ENCODE data around the gene CENPT. TPM values are rescaled to one million over a fixed set of nuclear protein-coding genes. Genes with fewer than 3 reads are reported as not detected.

The CENPT gene
- total and polyA plus RNA-seq, 2 of the 13 experiments (the other 11 are each of a cell fraction or from before 2014, with no cell fraction given) = 40.9 to 43.3 TPM

DNA sequence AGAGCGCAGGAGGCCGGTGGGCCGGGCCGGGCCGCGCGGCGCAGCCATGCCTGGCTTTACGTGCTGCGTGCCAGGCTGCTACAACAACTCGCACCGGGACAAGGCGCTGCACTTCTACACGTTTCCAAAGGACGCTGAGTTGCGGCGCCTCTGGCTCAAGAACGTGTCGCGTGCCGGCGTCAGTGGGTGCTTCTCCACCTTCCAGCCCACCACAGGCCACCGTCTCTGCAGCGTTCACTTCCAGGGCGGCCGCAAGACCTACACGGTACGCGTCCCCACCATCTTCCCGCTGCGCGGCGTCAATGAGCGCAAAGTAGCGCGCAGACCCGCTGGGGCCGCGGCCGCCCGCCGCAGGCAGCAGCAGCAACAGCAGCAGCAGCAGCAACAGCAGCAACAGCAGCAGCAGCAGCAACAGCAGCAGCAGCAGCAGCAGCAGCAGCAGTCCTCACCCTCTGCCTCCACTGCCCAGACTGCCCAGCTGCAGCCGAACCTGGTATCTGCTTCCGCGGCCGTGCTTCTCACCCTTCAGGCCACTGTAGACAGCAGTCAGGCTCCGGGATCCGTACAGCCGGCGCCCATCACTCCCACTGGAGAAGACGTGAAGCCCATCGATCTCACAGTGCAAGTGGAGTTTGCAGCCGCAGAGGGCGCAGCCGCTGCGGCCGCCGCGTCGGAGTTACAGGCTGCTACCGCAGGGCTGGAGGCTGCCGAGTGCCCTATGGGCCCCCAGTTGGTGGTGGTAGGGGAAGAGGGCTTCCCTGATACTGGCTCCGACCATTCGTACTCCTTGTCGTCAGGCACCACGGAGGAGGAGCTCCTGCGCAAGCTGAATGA is 4.8 kb downstream of the CENPT start (continued):
- TF ChIP-seq ZNF281 (CRISPR knock-in tag; IDR thresholded peaks at IDR 0.05; ENCODE audit: borderline replicate concordance) (peak; percentile 24; the same call in 1 of the 2 replicates), HMG20A (CRISPR knock-in tag; IDR thresholded peaks at IDR 0.05; ENCODE audit: borderline replicate concordance) (no peak), FIP1L1 (IDR thresholded peaks at IDR 0.05; ENCODE audit: borderline replicate concordance, insufficient read depth, low read depth, low read length) (no peak), SKI (IDR thresholded peaks at IDR 0.05; ENCODE audit: partially characterized antibody) (peak; percentile 38), PHF8 (CRISPR knock-in tag; IDR thresholded peaks at IDR 0.05) (peak; percentile 59; the same call in 1 of the 2 replicates), PITX1 (CRISPR knock-in tag; IDR thresholded peaks at IDR 0.05) (peak; percentile 66; the same call in 1 of the 2 replicates), ZNF737 (CRISPR knock-in tag; IDR thresholded peaks at IDR 0.05; ENCODE audit: borderline replicate concordance) (0 out of 2 replicates have a peak, but pooled peaks have one; percentile 77), MYNN (CRISPR knock-in tag; IDR thresholded peaks at IDR 0.05; ENCODE audit: low read depth) (no peak), ZNF292 (CRISPR knock-in tag; IDR thresholded peaks at IDR 0.05; ENCODE audit: borderline replicate concordance, low read depth) (peak; percentile 96), NONO (IDR thresholded peaks at IDR 0.05) (no peak), NONO (CRISPR knock-in tag; conservative IDR thresholded peaks at IDR 0.05) (peak; percentile 91), ZNF329 (CRISPR knock-in tag; IDR thresholded peaks at IDR 0.05; ENCODE audit: low read depth) (peak; percentile 7; the same call in 1 of the 2 replicates), AGO2 (optimal IDR thresholded peaks at IDR 0.05; ENCODE audit: low read depth, low read length) (peak; percentile 79), SIN3B (IDR thresholded peaks at IDR 0.05; ENCODE audit: low read length) (no peak), ZNF788 (CRISPR knock-in tag; IDR thresholded peaks at IDR 0.05; ENCODE audit: borderline replicate concordance) (peak; percentile 28; the same call in 1 of the 2 replicates), MZF1 (CRISPR knock-in tag; IDR thresholded peaks at IDR 0.05; ENCODE audit: borderline replicate concordance) (0 out of 2 replicates have a peak, but pooled peaks have one; percentile 65), GMEB1 (CRISPR knock-in tag; IDR thresholded peaks at IDR 0.05; ENCODE audit: borderline replicate concordance) (peak; percentile 7; the same call in 1 of the 2 replicates), TMF1 (CRISPR knock-in tag; IDR thresholded peaks at IDR 0.05; ENCODE audit: low read depth) (peak; percentile 12; the same call in 1 of the 2 replicates), GTF3A (CRISPR knock-in tag; conservative IDR thresholded peaks at IDR 0.05) (peak; percentile 90; the same call in 1 of the 2 replicates), GMEB2 (CRISPR knock-in tag; IDR thresholded peaks at IDR 0.05; ENCODE audit: low read depth) (peak; percentile 41; the same call in 1 of the 2 replicates), CBX2 (IDR thresholded peaks at IDR 0.05; ENCODE audit: low read depth, low read length) (no peak), CBX2 (CRISPR knock-in tag; IDR thresholded peaks at IDR 0.05; ENCODE audit: low read depth) (no peak)
